Measurements from ENCODE around the gene OLFML3.

The OLFML3 gene

GRCh38 chr1:113995382-113995781, 16.1 kb downstream of the OLFML3 start:
- Histone ChIP-seq H3F3A (ENCODE audit: insufficient read depth, low read length) (no peaks in the 10 kb centered on the region), H3K9ac (ENCODE audit: low read length) (no peak overlapping the region), H3K36me3 (replicated peaks; ENCODE audit: insufficient read depth, low read length) (no peaks in the 10 kb centered on the region), H2AFZ (ENCODE audit: low read length) (no peak overlapping the region), H3K4me2 (ENCODE audit: low read depth, low read length) (no peak overlapping the region), H3K4me1 (ENCODE audit: low read length) (no peaks in the 10 kb centered on the region), H3K27me3 (replicated peaks; ENCODE audit: insufficient read depth, low read length) (no peaks in the 10 kb centered on the region), H3K9me2 (replicated peaks; ENCODE audit: insufficient read depth, low read length) (no peaks in the 10 kb centered on the region), H3K79me2 (ENCODE audit: low read length) (no peaks in the 10 kb centered on the region), H4K20me1 (ENCODE audit: insufficient read depth, low read length) (no peaks in the 10 kb centered on the region), H3K9me3 (replicated peaks; ENCODE audit: insufficient read depth, low read length) (no peaks in the 10 kb centered on the region), H3K27ac (ENCODE audit: low read length) (no peak overlapping the region), H3K4me3 (ENCODE audit: low read length) (no peak overlapping the region)
- no peak for TF ChIP-seq EZH2 (optimal IDR thresholded peaks at IDR 0.05; ENCODE audit: low read depth, low read length)
- no peak for TF ChIP-seq CTCF (IDR thresholded peaks at IDR 0.05; ENCODE audit: low read length)
- TF ChIP-seq EZH2phosphoT487 (IDR thresholded peaks at IDR 0.05; ENCODE audit: low read length): no peak
- no peak for DNase-seq

GRCh38 chr1:113998361-113998760, 19.1 kb downstream of the OLFML3 start:
- no peaks in the 10 kb centered on the region for H3K4me1 ChIP-seq (ENCODE audit: low read length)
- H2AFZ ChIP-seq (ENCODE audit: low read length): no peak overlapping the region
- no peaks in the 10 kb centered on the region for H3F3A ChIP-seq (ENCODE audit: insufficient read depth, low read length)
- no peak overlapping the region for H3K9ac ChIP-seq (ENCODE audit: low read length)
- no peaks in the 10 kb centered on the region for H3K79me2 ChIP-seq (ENCODE audit: low read length)
- H3K36me3 ChIP-seq (replicated peaks; ENCODE audit: insufficient read depth, low read length): no peaks in the 10 kb centered on the region
- DNase-seq: no peak
- H3K9me3 ChIP-seq (replicated peaks; ENCODE audit: insufficient read depth, low read length): no peaks in the 10 kb centered on the region
- H3K4me3 ChIP-seq (ENCODE audit: low read length): no peak overlapping the region
- no peaks in the 10 kb centered on the region for H4K20me1 ChIP-seq (ENCODE audit: insufficient read depth, low read length)
- H3K27ac ChIP-seq (ENCODE audit: low read length): no peak overlapping the region
- H3K9me2 ChIP-seq (replicated peaks; ENCODE audit: insufficient read depth, low read length): no peaks in the 10 kb centered on the region
- H3K4me2 ChIP-seq (ENCODE audit: low read depth, low read length): no peak overlapping the region
- TF ChIP-seq EZH2 (optimal IDR thresholded peaks at IDR 0.05; ENCODE audit: low read depth, low read length) (no peak), CTCF (IDR thresholded peaks at IDR 0.05; ENCODE audit: low read length) (no peak), EZH2phosphoT487 (IDR thresholded peaks at IDR 0.05; ENCODE audit: low read length) (no peak)
- H3K27me3 ChIP-seq (replicated peaks; ENCODE audit: insufficient read depth, low read length): no peaks in the 10 kb centered on the region

GRCh38 chr1:113999233-113999632, 20.0 kb downstream of the OLFML3 start:
- no peak overlapping the region for H2AFZ ChIP-seq (ENCODE audit: low read length)
- no peaks in the 10 kb centered on the region for H3K9me2 ChIP-seq (replicated peaks; ENCODE audit: insufficient read depth, low read length)
- H3K27ac ChIP-seq (ENCODE audit: low read length): no peak overlapping the region
- H3K9me3 ChIP-seq (replicated peaks; ENCODE audit: insufficient read depth, low read length): no peaks in the 10 kb centered on the region
- no peaks in the 10 kb centered on the region for H3K27me3 ChIP-seq (replicated peaks; ENCODE audit: insufficient read depth, low read length)
- H4K20me1 ChIP-seq (ENCODE audit: insufficient read depth, low read length): no peaks in the 10 kb centered on the region
- no peak overlapping the region for H3K9ac ChIP-seq (ENCODE audit: low read length)
- no peaks in the 10 kb centered on the region for H3K79me2 ChIP-seq (ENCODE audit: low read length)
- no peak for DNase-seq
- H3F3A ChIP-seq (ENCODE audit: insufficient read depth, low read length): no peaks in the 10 kb centered on the region
- no peak overlapping the region for H3K4me2 ChIP-seq (ENCODE audit: low read depth, low read length)
- H3K4me1 ChIP-seq (ENCODE audit: low read length): no peaks in the 10 kb centered on the region
- TF ChIP-seq EZH2 (optimal IDR thresholded peaks at IDR 0.05; ENCODE audit: low read depth, low read length) (no peak), CTCF (IDR thresholded peaks at IDR 0.05; ENCODE audit: low read length) (no peak), EZH2phosphoT487 (IDR thresholded peaks at IDR 0.05; ENCODE audit: low read length) (no peak)
- H3K4me3 ChIP-seq (ENCODE audit: low read length): no peak overlapping the region
- no peaks in the 10 kb centered on the region for H3K36me3 ChIP-seq (replicated peaks; ENCODE audit: insufficient read depth, low read length)

Measured in MM.1S (cell line).